WI38 (cell line): ENCODE results near the gene ASXL3.

ENCODE experiments used
- H3K4me3 ChIP-seq: 2 replicates; pipeline ENCODE4 v1.5.1; 2011; ENCODE audit warnings: low read depth, mild to moderate bottlenecking, control low read depth, low read length
- CTCF ChIP-seq: IDR thresholded peaks from 2 replicates; pipeline ENCODE4 v1.5.1; 2012; ENCODE audit warnings: low read depth, mild to moderate bottlenecking, control low read depth, low read length

The ASXL3 gene

GRCh38 chr18:33583901-33584300 lies 5.9 kb downstream of the ASXL3 start:
- no peak for TF ChIP-seq CTCF
- no peak overlapping the region for H3K4me3 ChIP-seq

- no peak overlapping the region for H3K4me3 ChIP-seq
- TF ChIP-seq CTCF: no peak
These were observed 6.8 kb downstream of the ASXL3 start for GRCh38 chr18:33584548-33585430.

GRCh38 chr18:33585431-33585775 lies 7.4 kb downstream of the ASXL3 start:
- TF ChIP-seq CTCF: no peak

GRCh38 chr18:33588361-33588760 lies 10.3 kb downstream of the ASXL3 start:
- no peak overlapping the region for H3K4me3 ChIP-seq

More at GRCh38 chr18:33585431-33585775, 7.4 kb downstream of the ASXL3 start:
- no peak overlapping the region for H3K4me3 ChIP-seq

GRCh38 chr18:33593261-33593660 lies 15.2 kb downstream of the ASXL3 start:
- no peak overlapping the region for H3K4me3 ChIP-seq
- TF ChIP-seq CTCF: no peak

More at GRCh38 chr18:33588361-33588760, 10.3 kb downstream of the ASXL3 start:
- no peak for TF ChIP-seq CTCF

- H3K4me3 ChIP-seq: no peak overlapping the region
- no peak for TF ChIP-seq CTCF
These were observed 16.8 kb downstream of the ASXL3 start for GRCh38 chr18:33594799-33595198.

GRCh38 chr18:33596178-33596854 lies 18.3 kb downstream of the ASXL3 start:
- TF ChIP-seq CTCF: no peak
- no peak overlapping the region for H3K4me3 ChIP-seq
